Panc1 (cell line): ENCODE measurements around the gene PTPRR. TPM values are rescaled to one million over a fixed set of nuclear protein-coding genes. Genes with fewer than 3 reads are reported as not detected.
A peak's percentile ranks its signal among the peaks of the same experiment; 100 is the strongest.

ENCODE experiments used
- ATAC-seq: fragments of 200-7000 bp; cut with Tn5 transposase; 2 replicates; pipeline ENCODE4 v1.9.1; 2020; ENCODE audit warnings: mild to moderate bottlenecking, moderate library complexity
- BruUV-seq: library from RNA; stranded (reverse); fragments of 400-500 nt; replicated peaks from 2 replicates; lab custom pipeline; 2021; lab: Mats Ljungman, UMichigan
- CTCF ChIA-PET: fragments of 300-600 bp; sonication (Branson Sonifier 250); formaldehyde crosslinking; loops from one replicate; lab custom pipeline; 2022; ENCODE audit warnings: antibody characterized with exemption; lab: Charles Lee
- POLR2A ChIA-PET: fragments of 300-600 bp; sonication (Branson Sonifier 250); formaldehyde crosslinking; loops from one replicate; lab custom pipeline; 2022; ENCODE audit warnings: antibody characterized with exemption; lab: Charles Lee
- DNase-seq: peaks from one replicate; pipeline ENCODE4 v3.0.0-alpha.2; 2010; ENCODE audit warnings: low read depth, low spot score
- H3K27ac ChIP-seq: 2 replicates; pipeline ENCODE4 v1.5.1; 2011; ENCODE audit warnings: mild to moderate bottlenecking, low read length, inconsistent platforms
- H3K27me3 ChIP-seq: fragments of 200-500 bp; sonication (Bioruptor generic); 2 replicates; pipeline ENCODE4 v1.6.0; 2014; ENCODE audit warnings: low read length, inconsistent platforms; ENCODE audit not compliant: control insufficient read depth, insufficient read depth
- H3K36me3 ChIP-seq: fragments of 200-500 bp; sonication (Bioruptor generic); 2 replicates; pipeline ENCODE4 v1.5.1; 2014; ENCODE audit warnings: inconsistent platforms, mild to moderate bottlenecking, low read length, moderate library complexity; ENCODE audit not compliant: control insufficient read depth, insufficient read depth
- H3K4me1 ChIP-seq: 2 replicates; pipeline ENCODE4 v1.5.1; 2011; ENCODE audit warnings: inconsistent platforms, mild to moderate bottlenecking, low read length, moderate library complexity; ENCODE audit not compliant: control insufficient read depth, insufficient read depth
- H3K4me3 ChIP-seq, 2 experiments: 2 replicates each; pipeline ENCODE4 v1.5.1; 2011 to 2012; ENCODE audit warnings: low read depth in 2 of 2, low read length in 2 of 2, mild to moderate bottlenecking in 2 of 2, inconsistent platforms in 1 of 2, moderate library complexity in 1 of 2
- H3K9me3 ChIP-seq: fragments of 200-500 bp; sonication (Bioruptor generic); 2 replicates; pipeline ENCODE4 v1.5.1; 2014; ENCODE audit warnings: low read depth, mild to moderate bottlenecking, inconsistent platforms, low read length, moderate library complexity; ENCODE audit not compliant: control insufficient read depth, insufficient read depth
- CTCF ChIP-seq: fragments of 450-650 bp; IDR thresholded peaks from 2 replicates; pipeline ENCODE4 v1.5.1; 2017; ENCODE audit warnings: mild to moderate bottlenecking
- POLR2AphosphoS5 ChIP-seq: IDR thresholded peaks from 2 replicates; pipeline ENCODE4 v1.6.1; 2012; ENCODE audit warnings: mild to moderate bottlenecking, low read depth, low read length, moderate library complexity
- REST ChIP-seq, 2 experiments: IDR thresholded peaks; 2 replicates each; pipeline ENCODE4 v1.6.1; 2011 to 2012; ENCODE audit warnings: low read depth in 2 of 2, control low read depth in 1 of 2, low read length in 1 of 2, mild to moderate bottlenecking in 1 of 2, moderate library complexity in 1 of 2; ENCODE audit not compliant: insufficient read depth in 1 of 2
- SIN3A ChIP-seq: IDR thresholded peaks from 2 replicates; pipeline ENCODE4 v1.6.1; 2012; ENCODE audit warnings: low read depth, mild to moderate bottlenecking, low read length, moderate library complexity, borderline replicate concordance; ENCODE audit not compliant: insufficient read depth
- TCF7L2 ChIP-seq: IDR thresholded peaks from 2 replicates; pipeline ENCODE4 v1.6.1; 2011; ENCODE audit warnings: mild to moderate bottlenecking, low read depth, low read length, inconsistent platforms
- in situ Hi-C: cut with HindIII; loops from 2 replicates; pipeline ENCODE4 v1.10.0; 2016; ENCODE audit warnings: low sequenced_read_pairs, low pct_unique_long_range_greater_than_20kb
- intact Hi-C: fragments of 100-400 bp; cut with micrococcal nuclease; formaldehyde crosslinking; loops from one replicate; pipeline ENCODE4 v1.10.0; 2022; ENCODE audit not compliant: unreplicated experiment
- total RNA-seq: library from RNA; stranded (reverse); gene quantifications from one replicate; pipeline ENCODE4 v1.2.1, GENCODE V29; 2021; ENCODE audit not compliant: unreplicated experiment

Gene PTPRR
- total RNA-seq, 1 experiment from 2014 or later, result not detected

- BruUV-seq, result no TSS peak
- H3K4me3 ChIP-seq, result no peak overlapping the region
- DNase-seq, result no peak
- ChIA-PET POLR2A (no interaction called here), CTCF (no interaction called here)
- intact Hi-C loops (no loop called here), in situ Hi-C loops (no loop called here)
- TF ChIP-seq REST (IDR thresholded peaks at IDR 0.05; ENCODE audit: insufficient read depth in 1 of 2, low read depth in 2 of 2, low read length in 1 of 2) (no peak), CTCF (peak; percentile 32; the same call in 1 of the 2 replicates)
- H3K27me3 ChIP-seq, result no peaks in the 10 kb centered on the region
- H3K9me3 ChIP-seq, result no peaks in the 10 kb centered on the region
- H3K36me3 ChIP-seq, result no peaks in the 10 kb centered on the region
- ATAC-seq, result no peak
- no peaks in the 10 kb centered on the region; the same call in 1 of the 2 replicates for H3K4me1 ChIP-seq
- H3K27ac ChIP-seq, result no peak overlapping the region
These were observed 196.1 kb downstream of the PTPRR start for GRCh38 chr12:70724444-70724843.

GRCh38 chr12:70722584-70723343, 197.8 kb downstream of the PTPRR start:
- ChIA-PET POLR2A (no interaction called here), CTCF (no interaction called here)
- no peak overlapping the region for H3K4me3 ChIP-seq
- no peak for ATAC-seq
- intact Hi-C loops (no loop called here), in situ Hi-C loops (no loop called here)
- H3K27ac ChIP-seq, result no peak overlapping the region
- no peaks in the 10 kb centered on the region for H3K9me3 ChIP-seq
- no peaks in the 10 kb centered on the region; the same call in 1 of the 2 replicates for H3K4me1 ChIP-seq
- H3K36me3 ChIP-seq, result no peaks in the 10 kb centered on the region
- H3K27me3 ChIP-seq, result peaks cover 2% of the 10 kb centered on the region; the same call in 1 of the 2 replicates
- no peak for DNase-seq
- TF ChIP-seq SIN3A, result no peak
- no peak for TF ChIP-seq REST (IDR thresholded peaks at IDR 0.05; ENCODE audit: insufficient read depth in 1 of 2, low read depth in 2 of 2, low read length in 1 of 2)
- TF ChIP-seq CTCF, result no peak
- TF ChIP-seq TCF7L2, result no peak
- TF ChIP-seq POLR2AphosphoS5, result no peak
- BruUV-seq, result no TSS peak
